Dermis microvascular lymphatic vessel endothelial cell (primary cell): ENCODE measurements around the gene YEATS4. TPM values are rescaled to one million over a fixed set of nuclear protein-coding genes. Genes with fewer than 3 reads are reported as not detected.
"Not testable (repeated sequence)": the region's sequence is repeated elsewhere in the genome, so short reads cannot be mapped to it uniquely, and the experiment has no call there.

Experiments used
- DNase-seq, 2 donors: peaks; one replicate each; pipeline versions ENCODE4 v3.0.0 to v3.0.0-alpha.2; 2010; ENCODE audit warnings: low read depth in 2 of 2
- total RNA-seq: library from RNA; depleted of rRNA; stranded (reverse); fragments of >200 nt; gene quantifications from 2 replicates; pipeline ENCODE4 v1.2.1, GENCODE V29; 2014

YEATS4 gene
- total RNA-seq: 17.6 and 18.8 TPM in 2 replicates

DNA sequence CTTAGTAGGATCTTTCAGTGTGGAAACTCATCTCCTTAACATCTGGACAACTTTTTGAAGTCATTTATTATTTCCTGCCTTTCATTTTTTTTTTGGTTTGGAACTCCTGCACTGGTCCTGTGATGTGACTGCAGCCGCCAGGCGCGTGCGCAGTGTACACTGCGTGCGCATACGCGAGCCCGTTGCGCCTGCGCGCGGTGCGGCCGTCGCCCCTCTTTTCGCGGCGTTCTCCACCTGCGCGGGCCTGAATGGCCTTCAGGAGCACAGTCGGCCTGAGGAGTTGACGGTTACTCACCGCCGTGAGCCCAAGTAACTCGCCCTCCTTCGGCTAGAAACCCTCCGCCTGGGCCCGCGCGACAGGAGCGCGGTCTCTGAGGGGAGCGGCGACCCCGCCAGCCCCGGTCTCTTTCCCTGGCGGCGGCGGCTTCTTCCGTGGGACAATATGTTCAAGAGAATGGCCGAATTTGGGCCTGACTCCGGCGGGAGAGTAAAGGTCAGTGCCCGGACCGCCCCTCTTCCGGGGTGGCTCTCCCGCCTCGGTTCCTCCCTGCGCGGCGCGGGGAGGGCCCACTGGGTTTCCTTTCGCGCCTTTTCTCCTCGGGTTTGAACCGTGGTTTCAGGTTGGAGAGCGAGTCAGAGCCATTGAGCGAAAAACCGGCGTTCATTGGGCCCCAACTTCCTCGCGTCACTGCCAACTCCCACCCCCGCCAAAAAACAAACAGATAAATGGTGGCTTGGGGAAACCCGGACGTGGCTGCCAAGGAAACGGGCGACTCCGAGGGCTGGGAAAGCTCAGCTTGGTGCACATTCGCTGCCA, at the start of gene YEATS4:
Gene YEATS4, plus strand, starts transcription at position 213 of the 817 bp plus-strand sequence. Its CDS starts 230 bp downstream, at position 443.
- peak; percentile 88 to 94 for DNase-seq

DNA sequence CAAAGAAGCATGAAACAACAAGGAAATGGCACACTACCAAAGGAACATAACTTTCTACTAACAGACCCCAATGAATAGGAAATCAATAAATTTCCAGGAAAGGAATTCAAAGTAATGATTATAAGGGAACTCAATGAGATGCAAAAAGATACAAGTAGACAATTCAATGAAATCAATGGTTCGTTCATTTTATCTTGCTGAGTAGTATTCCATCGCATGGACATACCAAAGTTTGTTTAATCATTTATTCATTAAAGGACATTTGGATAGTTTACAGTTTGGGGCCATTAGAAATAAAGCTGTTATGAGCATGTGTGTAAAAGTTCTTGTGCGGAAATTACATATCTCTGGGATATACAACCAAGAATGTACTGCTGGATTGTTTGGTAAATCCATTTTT, 46.3 kb upstream of the YEATS4 start:
- DNase-seq: no peak

DNA sequence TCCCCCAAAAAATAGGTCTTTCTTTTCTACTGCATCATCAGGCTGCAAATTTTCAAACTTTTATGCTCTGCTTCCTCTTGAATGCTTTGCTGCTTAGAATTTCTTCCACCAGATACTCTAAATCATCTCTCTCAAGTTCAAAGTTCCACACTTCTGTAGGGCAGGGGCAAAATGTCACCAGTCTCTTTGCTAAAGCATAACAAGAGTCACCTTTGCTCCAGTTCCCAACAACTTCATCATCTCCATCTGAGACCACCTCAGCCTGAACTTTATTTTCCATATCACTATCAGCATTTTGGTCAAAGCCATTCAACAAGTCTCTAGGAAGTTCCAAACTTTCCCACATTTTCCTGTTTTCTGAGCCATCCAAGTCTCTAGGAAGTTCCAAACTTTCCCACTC, 42.8 kb upstream of the YEATS4 start:
- DNase-seq: not testable (repeated sequence)

DNA sequence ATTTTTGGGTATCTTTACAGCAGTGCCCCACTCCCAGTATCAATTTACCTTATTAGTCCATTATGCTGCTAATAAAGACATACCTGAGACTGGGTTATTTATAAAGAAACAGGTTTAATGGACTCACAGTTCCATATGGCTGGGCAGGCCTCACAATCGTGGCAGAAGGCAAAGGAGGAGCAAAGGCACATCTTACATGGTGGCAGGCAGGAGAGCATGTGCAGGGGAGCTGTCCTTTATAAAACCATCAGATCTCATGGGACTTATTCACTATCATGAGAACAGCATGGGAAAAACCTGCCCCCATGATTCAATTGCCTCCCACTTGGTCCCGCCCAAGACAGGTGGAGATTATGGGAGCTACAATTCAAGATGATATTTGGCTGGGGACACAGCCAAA, 42.3 kb upstream of the YEATS4 start:
- not testable (repeated sequence) for DNase-seq

DNA sequence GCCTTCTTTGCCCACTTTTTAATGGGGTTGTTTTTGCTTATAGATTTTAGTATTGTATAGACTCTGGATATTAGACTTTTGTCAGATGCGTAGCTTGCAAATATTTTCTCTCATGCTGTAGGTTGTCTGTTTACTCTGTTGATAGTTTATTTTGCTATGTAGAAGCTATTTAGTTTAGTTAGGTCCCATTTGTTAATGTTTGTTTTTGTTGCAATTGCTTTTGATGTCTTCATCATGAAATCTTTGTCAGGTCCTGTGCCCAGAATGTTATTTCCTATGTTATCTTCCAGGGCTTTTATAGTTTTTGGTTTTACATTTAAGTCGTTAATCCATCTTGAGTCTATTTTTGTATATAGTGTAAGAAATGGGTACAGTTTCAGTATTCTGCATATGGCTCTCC, 41.3 kb upstream of the YEATS4 start:
- no peak for DNase-seq

DNA sequence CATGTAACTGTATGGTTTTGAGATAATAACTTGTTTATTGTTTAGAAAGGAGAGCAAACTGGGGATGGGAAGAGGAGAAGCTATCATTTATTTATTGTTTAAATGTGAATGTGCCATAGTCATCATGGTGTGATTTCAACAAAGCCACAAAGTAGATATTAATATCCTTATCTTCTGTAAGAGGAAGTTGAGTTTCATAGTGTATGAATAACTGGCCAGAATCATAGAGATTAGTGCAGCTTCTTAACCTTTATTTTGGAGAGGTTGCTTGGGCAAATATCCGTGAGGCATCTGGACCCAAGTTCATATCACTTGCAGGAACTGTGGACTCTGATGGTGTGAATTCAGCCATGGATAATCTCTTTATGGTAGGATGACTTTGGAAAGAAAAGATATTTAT, 38.2 kb upstream of the YEATS4 start:
- DNase-seq: no peak

DNA sequence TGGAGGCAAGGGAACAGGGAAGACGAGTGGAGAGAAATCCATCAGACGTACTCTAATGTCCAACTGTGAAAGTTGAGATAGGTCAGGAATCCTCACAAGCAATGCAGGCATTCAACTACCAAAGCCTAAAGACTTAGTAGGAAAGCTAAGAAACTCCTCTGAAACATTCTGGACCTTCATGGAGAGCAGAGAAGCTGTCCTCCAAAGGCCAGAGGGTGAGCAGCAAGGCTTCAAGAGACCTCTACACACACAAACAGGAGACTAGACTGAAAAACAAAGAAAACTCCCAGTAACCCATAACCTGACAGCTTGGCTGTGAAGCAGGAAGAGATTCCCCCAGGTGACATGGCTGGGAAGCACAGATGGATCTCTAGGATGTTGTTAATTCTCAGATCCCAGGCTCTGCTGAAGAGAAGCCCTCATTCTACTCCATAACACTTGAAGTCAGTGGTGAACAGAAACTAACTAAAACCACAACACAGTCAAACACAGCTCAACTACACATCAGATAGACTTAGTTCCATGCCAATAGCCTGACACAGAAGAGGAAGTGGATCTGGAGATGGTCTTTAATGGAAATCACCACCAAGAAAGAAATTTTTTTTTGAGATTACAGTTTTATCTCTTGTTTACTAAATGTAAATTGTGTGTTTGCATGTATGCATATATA, 34.6 kb upstream of the YEATS4 start:
- DNase-seq: no peak

DNA sequence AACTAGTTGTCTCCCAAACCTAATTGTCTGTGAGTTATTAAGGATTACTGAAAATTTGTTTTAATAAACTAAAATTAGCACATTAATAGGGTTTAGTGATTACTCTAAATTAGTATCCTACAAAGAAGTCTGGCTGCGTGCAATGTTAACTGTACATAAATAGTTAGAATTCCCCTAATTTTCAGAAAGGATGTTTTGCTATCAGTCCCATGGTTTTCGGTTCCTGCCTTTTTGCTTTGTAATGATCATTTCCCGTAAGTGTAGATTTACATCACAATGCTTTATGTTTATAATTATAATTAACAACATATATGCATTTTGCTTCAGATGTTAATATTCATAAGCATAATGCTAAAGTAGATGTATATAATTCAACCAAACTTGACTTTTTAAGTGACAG, 31.1 kb upstream of the YEATS4 start:
- no peak for DNase-seq

DNA sequence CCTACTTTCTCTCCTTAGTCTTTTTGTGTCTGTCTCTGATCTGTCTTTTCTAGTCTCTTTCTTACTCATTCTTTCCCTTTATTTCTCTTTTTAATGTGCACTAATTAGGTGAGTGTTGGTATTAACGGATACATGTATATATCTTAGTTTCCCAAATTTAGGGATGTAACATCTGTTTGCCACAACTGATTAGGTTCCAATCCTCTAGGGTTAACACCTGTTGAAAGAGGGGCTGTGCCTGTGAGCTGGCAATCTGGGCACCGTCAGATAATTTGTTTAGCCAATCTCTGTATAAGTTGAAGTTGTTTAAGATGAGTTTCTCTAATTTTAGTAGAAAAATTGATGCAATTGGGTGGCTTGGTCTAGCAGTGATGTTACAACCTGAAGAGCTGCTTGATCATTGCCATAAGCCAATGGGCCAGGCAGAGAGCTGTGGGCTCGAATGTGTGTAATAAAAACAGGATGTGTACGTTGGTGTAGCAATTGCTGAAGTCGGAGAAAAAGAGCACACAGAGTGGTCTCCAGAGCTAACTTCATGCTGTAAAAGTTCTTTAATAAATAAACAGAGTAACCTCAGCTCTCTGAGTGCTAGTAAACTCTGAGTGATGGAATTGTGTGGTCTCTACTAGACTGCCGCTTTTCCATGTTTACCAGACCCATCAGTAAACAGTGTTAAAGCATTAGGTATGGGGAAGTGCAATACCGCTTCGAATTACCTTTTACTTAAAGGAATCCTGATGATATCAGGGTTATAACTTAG, 29.7 kb upstream of the YEATS4 start:
- no peak for DNase-seq

DNA sequence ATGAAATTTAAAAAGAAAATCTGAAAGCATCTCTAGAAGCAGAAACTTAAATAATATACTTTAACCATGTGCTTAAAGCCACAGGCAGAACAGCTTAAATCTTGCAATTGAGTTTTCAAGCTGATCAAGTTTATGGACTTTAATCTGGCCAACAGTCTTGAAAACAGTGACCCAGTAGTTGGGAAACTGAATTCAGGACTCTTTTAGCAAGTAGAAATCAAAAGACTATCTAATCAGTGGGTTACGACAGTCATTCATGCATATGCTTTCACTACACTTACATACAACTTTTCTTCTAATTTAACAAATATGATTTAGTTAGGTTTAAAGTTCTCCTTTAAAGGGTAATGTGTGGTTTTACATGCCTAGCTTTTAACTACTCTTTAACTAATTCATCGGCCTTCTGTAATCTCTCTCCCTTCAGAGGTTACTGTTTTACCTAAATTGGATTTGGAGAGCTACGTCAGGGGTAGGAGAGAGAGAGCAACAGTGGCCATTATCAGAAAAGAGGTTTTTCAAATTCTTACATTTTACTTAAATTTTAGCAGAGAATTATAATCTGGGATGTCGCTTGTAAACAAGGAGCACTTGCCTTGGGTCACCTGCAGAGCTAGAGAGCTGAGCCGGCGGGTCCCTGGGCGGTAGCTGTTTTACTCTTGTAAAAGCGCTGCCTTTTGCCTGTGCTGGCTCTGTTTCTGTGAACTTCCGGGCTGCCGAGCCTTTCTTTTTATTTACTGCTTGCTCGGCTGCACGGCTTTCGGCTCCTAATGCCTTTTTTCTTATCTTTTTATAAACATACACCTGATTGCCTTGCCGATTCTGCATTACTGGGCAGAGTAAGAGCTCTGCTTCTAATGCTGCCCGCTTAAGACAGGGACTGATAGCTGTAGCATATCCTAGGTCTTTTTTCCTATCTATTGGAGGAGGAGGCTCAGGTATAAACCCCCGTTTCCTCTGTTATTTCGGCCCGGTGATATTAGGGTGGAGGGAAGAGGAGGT, 28.8 kb upstream of the YEATS4 start:
- DNase-seq: peak in 1 of 2 donors; percentile 5

DNA sequence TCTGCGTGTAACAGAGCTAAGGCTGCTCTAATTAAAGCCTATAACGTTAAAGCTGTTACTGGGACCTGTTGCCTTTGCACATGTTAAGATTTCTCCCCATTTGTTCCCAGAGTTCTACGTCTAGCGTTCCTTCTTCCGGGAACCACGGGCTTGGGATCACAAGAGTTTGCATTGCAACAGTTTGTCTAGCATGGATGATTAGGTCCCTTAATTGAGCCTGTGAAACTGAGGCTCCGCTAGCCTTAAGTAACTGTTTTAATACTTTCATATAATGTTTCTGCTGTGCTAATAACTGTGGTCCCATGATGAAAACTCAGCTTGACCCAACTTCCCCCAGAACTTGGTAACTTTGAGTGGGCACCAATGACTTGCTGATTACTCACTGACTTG, 28.0 kb upstream of the YEATS4 start:
- no peak for DNase-seq

DNA sequence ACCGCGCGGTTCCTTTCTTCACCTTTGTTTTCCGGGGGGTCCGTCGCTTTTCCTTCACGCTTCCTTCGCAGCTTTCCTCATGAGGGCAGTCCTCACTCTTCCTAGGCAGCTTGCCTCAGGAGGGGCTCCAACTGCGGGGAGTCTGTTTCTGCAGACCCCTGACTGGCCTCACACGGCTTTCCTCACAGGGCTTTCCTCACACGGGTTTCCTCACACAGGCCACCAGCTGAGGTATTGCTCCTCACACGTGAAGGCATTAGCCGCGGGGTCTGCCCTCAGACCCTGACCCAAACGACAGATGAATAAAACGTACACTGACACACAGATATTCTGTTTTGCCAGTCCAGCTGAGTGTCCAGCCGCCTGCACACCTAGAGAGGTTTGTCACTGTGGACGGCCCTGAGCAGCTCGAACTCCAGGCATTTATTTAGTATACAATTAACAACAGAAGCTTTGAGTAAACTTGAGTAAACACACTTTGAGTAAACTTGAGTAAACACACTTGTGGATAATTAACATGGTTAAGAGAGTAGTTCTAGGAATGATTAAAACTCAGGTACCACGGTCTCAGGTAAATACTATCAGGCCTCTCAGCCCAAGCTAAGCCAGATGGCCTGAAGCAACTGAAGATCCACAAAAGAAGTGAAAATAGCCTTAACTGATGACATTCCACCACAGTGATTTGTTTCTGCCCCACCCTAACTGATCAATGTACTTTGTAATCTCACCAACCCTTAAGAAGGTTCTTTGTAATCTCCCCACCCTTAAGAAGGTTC, 27.4 kb upstream of the YEATS4 start:
- no peak for DNase-seq

DNA sequence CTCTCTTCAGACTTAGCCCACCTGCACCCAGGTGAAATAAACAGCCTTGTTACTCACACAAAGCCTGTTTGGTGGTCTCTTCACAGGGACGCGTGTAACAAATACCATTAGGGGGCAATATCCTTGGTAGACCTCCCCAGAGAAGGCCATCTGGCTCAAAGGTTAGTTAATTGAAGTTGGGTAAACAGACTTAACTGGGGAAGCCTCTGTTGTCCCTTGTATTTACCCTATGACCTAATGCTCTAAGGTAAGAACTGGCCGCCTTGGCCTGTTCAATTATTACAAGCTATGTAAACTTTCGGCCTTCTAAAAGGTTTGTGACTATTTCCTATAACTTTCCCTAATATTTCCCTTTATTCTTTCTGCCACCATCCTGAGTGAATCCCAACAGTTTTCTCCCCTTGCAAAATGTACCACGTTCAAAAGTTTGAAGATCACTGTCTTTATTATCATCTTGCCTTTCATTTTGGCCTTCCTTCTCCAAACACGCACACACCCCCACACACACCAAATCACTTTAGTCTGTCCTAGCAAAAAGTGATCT, 26.7 kb upstream of the YEATS4 start:
- DNase-seq: no peak

DNA sequence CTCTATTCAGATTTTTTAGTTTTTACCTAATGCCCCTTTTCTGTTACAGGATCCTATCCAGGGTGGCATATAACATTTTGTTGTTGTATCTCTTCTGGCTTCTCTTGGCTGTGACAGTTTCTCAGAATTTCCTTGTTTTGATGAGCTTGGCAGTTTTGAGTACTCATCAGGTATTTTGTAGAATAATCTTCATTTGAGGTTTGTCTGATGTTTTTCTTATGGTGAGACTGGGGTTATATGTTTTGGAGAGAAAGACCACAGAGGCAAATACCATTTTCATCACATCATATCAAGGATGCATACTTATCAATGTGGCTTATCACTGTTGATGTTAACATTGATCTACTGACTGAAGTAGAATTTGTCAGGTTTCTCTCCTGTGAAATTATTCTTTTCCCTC, 25.4 kb upstream of the YEATS4 start:
- no peak for DNase-seq

DNA sequence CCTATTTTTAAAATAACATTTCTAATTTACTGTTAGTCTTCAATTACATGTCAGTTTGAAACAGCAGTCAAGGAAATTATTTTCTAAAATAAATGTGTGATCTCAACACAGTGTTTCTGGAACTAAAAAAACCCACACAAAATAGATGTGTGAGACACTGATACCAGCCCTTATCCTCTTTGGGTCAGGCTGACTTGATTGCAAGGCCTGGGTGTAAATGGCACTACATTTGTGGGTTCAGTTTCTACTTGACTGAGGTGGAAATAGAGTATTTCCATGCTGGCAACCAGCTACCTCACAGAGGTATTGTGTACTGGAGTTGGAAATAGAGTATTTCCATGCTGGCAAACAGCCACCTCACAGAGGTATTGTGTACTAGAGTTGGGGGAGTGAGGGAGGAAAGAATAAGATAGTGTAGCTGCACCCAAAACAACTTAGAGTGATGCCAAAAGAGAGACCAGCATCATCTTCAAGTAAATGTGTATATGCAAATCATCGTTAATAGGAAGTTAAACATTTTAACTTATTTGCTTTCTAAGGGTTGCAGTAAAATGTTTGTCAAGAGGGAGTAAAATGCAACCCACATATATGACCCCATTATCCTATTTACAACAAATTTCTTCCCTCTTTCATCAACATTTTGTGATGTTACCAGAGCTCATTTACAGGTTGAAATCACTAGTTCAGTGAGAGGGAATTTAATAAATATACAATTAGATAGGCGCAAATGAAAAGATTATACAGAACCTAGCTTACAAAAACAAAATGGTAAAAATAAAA, 22.0 kb upstream of the YEATS4 start:
- DNase-seq: peak in 1 of 2 donors; percentile 1

DNA sequence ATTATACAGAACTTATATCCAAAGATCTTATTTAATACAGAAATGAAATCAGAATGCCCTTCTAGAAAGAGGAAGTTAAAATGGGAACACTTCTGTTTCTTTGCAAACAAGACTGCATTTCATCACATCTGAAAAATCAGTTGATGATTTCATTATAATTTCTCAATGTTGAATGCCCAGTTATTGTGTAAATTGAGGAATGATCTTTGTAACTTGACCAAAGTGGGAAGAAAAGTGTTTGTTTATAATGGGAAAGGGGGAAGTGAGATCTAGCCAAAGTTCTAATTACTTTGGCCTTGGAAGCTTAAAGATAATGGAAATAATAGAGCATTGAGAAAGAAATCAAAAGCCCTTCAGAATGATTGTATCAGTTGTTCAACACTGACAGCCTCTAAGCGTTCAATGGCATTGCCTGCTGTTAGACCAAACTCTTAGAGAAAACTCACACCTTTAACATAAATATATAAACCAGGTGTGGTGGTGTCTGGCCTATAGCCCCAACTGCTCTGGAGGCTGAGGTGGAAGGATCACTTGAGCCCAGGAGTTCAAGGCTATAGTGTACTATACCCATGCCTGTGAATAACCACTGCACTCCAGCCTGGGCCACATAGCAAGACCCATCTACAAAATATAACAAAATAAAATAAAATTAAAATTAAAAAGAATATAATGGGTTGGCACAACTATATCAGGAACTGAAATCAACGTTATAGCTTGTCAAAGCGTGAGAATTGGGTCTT, 21.3 kb upstream of the YEATS4 start:
- DNase-seq: no peak

DNA sequence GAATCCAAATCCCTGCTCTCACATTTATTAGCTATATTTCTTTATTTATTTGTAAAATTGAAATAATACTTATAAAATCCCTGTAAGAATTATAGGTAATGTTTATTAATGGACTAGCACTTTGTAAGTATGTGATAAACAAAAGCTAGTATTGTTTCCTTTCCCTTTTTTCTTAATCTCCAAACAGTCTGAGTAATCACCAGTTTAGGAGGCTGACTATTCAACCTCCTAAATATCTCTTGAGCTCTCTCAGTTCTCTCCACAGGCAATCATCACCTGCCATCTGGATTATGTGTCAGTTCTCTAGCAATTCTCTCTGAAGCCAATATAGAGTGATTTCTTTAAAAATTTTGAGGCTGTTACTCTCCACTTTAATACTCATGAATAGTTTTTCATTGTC, 20.6 kb upstream of the YEATS4 start:
- DNase-seq: no peak

DNA sequence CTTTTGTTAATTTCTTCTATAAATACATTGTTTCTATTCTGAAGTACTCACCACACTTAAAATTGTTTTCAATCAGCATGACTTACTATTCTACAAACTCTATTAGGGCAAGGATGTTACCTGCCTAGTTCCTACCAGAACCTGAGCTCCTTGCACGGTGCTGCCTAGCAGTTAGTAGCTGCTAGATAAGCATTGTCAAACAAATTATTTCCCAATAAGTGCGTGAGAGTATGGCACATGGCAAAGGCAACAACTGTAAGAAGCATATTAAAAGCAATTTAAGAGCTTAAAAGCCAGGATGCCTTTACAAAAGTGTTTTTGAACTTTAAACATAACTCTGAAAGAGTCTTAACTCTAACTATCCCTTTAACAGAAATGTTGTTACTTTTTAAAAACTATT, 19.5 kb upstream of the YEATS4 start:
- no peak for DNase-seq

DNA sequence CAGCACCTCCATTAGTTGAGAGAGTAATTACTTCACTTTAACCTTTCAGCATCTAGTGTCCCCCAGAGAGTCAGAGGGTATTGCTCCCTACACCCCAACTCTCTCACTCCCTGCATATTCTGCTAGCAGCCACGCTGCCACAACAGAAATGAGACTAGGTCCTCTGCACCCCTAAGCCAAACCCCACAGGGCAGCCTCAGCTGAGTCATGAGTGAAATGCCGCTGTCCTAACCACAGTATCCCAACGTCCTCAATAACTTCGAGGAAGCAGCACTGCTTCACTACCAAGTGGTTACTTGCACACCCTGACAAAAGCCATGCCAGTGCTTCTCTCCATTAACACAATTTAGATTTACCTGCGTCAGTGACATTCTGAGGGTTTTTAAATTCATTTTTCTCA, 18.2 kb upstream of the YEATS4 start:
- no peak for DNase-seq
